ENCODE results near the gene CLCF1. TPM values are rescaled to one million over a fixed set of nuclear protein-coding genes. Genes with fewer than 3 reads are reported as not detected.

CLCF1 gene
- total RNA-seq, 4 donors from 2014 or later = 6.1 to 21.7 (median 9.4) TPM

GRCh38 chr11:67420147-67420645 lies 46.8 kb upstream of the CLCF1 start:
- peaks cover 0 to 59% (median 15%) of the 10 kb centered on the region in 3 donors for H3K4me1 ChIP-seq
- WGBS, 2 donors (ENCODE audit: low coverage in 1 of 2) = 0% methylated on average over 4 of the region's 15 CpGs; no CpG with 5 or more reads in 1 of the 2 donors
- TF ChIP-seq CTCF (IDR thresholded peaks at IDR 0.05) (no peak), POLR2AphosphoS5 (IDR thresholded peaks at IDR 0.05) (no peak), EP300 (IDR thresholded peaks at IDR 0.05) (no peak), POLR2A (IDR thresholded peaks at IDR 0.05) (no peak)

GRCh38 chr11:67419325-67420049 lies 46.1 kb upstream of the CLCF1 start:
- Histone ChIP-seq H3K27ac (peak overlapping the region in 3 of 4 donors; percentile 88 to 91 (median 91)), H3K36me3 (no peaks in the 10 kb centered on the region), H3K27me3 (no peaks in the 10 kb centered on the region), H3K9me3 (no peaks in the 10 kb centered on the region), H3K4me1 (peaks cover 0 to 65% (median 15%) of the 10 kb centered on the region in 3 donors), H3K4me3 (no peak overlapping the region)
- ATAC-seq = no peak
- no peak for TF ChIP-seq CTCF (IDR thresholded peaks at IDR 0.05)
- TF ChIP-seq EP300 (IDR thresholded peaks at IDR 0.05) = no peak
- no CpG with 5 or more reads among the region's 21 CpGs for WGBS, 2 donors (ENCODE audit: low coverage in 1 of 2)

More at GRCh38 chr11:67420147-67420645, 46.8 kb upstream of the CLCF1 start:
- ATAC-seq = no peak
- Histone ChIP-seq H3K9me3 (no peaks in the 10 kb centered on the region), H3K27ac (peak overlapping the region; percentile 41 to 91 (median 90)), H3K36me3 (no peaks in the 10 kb centered on the region), H3K27me3 (no peaks in the 10 kb centered on the region), H3K4me3 (peak overlapping the region; percentile 35 to 60)

GRCh38 chr11:67418476-67419281 lies 45.3 kb upstream of the CLCF1 start:
- Histone ChIP-seq H3K9me3 (no peaks in the 10 kb centered on the region), H3K27ac (peak overlapping the region in 1 of 4 donors; percentile 88), H3K4me1 (peaks cover 0 to 65% (median 15%) of the 10 kb centered on the region in 3 donors), H3K27me3 (no peaks in the 10 kb centered on the region), H3K36me3 (no peaks in the 10 kb centered on the region), H3K4me3 (no peak overlapping the region)
- ATAC-seq = no peak
- TF ChIP-seq POLR2AphosphoS5 (IDR thresholded peaks at IDR 0.05) (no peak), POLR2A (IDR thresholded peaks at IDR 0.05) (no peak), EP300 (IDR thresholded peaks at IDR 0.05) (no peak), CTCF (IDR thresholded peaks at IDR 0.05) (no peak)
- WGBS, 2 donors (ENCODE audit: low coverage in 1 of 2) = 94% methylated on average over 3 of the region's 26 CpGs; no CpG with 5 or more reads in 1 of the 2 donors

GRCh38 chr11:67417425-67417824 lies 44.0 kb upstream of the CLCF1 start:
- Histone ChIP-seq H3K27ac (peak overlapping the region in 2 of 4 donors; percentile 45 to 70), H3K4me3 (no peak overlapping the region), H3K9me3 (no peaks in the 10 kb centered on the region), H3K4me1 (peaks cover 0 to 65% (median 15%) of the 10 kb centered on the region in 3 donors), H3K27me3 (peaks cover 7% of the 10 kb centered on the region), H3K36me3 (no peaks in the 10 kb centered on the region)
- TF ChIP-seq CTCF (IDR thresholded peaks at IDR 0.05) = no peak
- TF ChIP-seq EP300 (IDR thresholded peaks at IDR 0.05) = no peak
- no peak for TF ChIP-seq POLR2AphosphoS5 (IDR thresholded peaks at IDR 0.05)
- TF ChIP-seq POLR2A (IDR thresholded peaks at IDR 0.05) = no peak
- no CpG with 5 or more reads among the region's 12 CpGs for WGBS, 2 donors (ENCODE audit: low coverage in 1 of 2)
- no peak for ATAC-seq
